Prostate gland (tissue), 2 donors: ENCODE results near the gene DPYD. TPM values are rescaled to one million over a fixed set of nuclear protein-coding genes. Genes with fewer than 3 reads are reported as not detected.

ENCODE experiments used
- DNase-seq: peaks from one replicate; pipeline ENCODE4 v3.0.0-alpha.2; 2019; ENCODE audit warnings: low spot score
- H3K27ac ChIP-seq, 2 donors: fragments of 200-600 bp; sonication (generic); 2 replicates each; pipeline ENCODE4 v1.5.1; 2017 to 2019
- H3K27me3 ChIP-seq: fragments of 200-600 bp; sonication (generic); replicated peaks from 2 replicates; pipeline ENCODE4 v1.5.1; 2019; ENCODE audit not compliant: insufficient read depth
- H3K36me3 ChIP-seq, 2 donors: fragments of 200-600 bp; sonication (generic); 1 replicate in 1 of 2; 2 replicates in 1 of 2; pipeline versions ENCODE4 v1.5.1 to v1.8.1; 2017 to 2019
- H3K4me1 ChIP-seq: fragments of 200-600 bp; sonication (generic); replicated peaks from 2 replicates; pipeline ENCODE4 v1.5.1; 2019
- H3K4me3 ChIP-seq, 2 donors: fragments of 200-600 bp; sonication (generic); 2 replicates each; pipeline ENCODE4 v1.5.1; 2017 to 2019
- H3K9me3 ChIP-seq: fragments of 200-600 bp; sonication (generic); 2 replicates; pipeline ENCODE4 v1.5.1; 2017
- CTCF ChIP-seq, 4 experiments: fragments of 200-600 bp in 2 of 4; fragments of 450-650 bp in 2 of 4; sonication (generic) in 2 of 4; IDR thresholded peaks; 1 replicate in 3 of 4; 2 replicates in 1 of 4; pipeline ENCODE4 v1.5.1; 2016 to 2019; ENCODE audit warnings: antibody characterized with exemption in 4 of 4, mild to moderate bottlenecking in 2 of 4, moderate library complexity in 2 of 4
- POLR2A ChIP-seq: fragments of 450-650 bp; IDR thresholded peaks from one replicate; pipeline ENCODE4 v1.6.1; 2016; ENCODE audit warnings: antibody characterized with exemption, mild to moderate bottlenecking
- POLR2AphosphoS5 ChIP-seq: sonication (generic); formaldehyde crosslinking; IDR thresholded peaks from one replicate; pipeline ENCODE4 v1.6.1; 2017; ENCODE audit warnings: antibody characterized with exemption
- WGBS: methylation state at CpG from one replicate; pipeline ENCODE4 v1.1.5; 2018; 5-methylcytosine and 5-hydroxymethylcytosine counted together
- intact Hi-C: fragments of 100-400 bp; cut with DNase I; formaldehyde crosslinking; loops from one replicate; pipeline ENCODE4 v1.14.2; 2022
- total RNA-seq, 2 donors: library from RNA; depleted of rRNA; stranded (reverse); fragments of >200 nt; gene quantifications; one replicate each; pipeline ENCODE4 v1.1.0, GENCODE V29; 2016

The DPYD gene
- total RNA-seq, 2 donors from 2014 or later: 18.2 to 19.7 TPM

GRCh38 chr1:97577613-97578012 is 343.2 kb downstream of the DPYD start:
- Histone ChIP-seq H3K27me3 (no peaks in the 10 kb centered on the region), H3K9me3 (no peaks in the 10 kb centered on the region), H3K36me3 (no peaks in the 10 kb centered on the region), H3K4me3 (no peak overlapping the region), H3K27ac (no peak overlapping the region), H3K4me1 (no peaks in the 10 kb centered on the region)
- no peak for TF ChIP-seq POLR2AphosphoS5
- TF ChIP-seq CTCF (IDR thresholded peaks at IDR 0.05): no peak
- no peak for DNase-seq
- WGBS: 95% methylated on average over 4 of the region's 4 CpGs
- intact Hi-C loops: no loop called here

- Histone ChIP-seq H3K27ac (no peak overlapping the region), H3K36me3 (no peaks in the 10 kb centered on the region), H3K4me3 (no peak overlapping the region), H3K4me1 (no peaks in the 10 kb centered on the region), H3K9me3 (no peaks in the 10 kb centered on the region), H3K27me3 (no peaks in the 10 kb centered on the region)
- TF ChIP-seq POLR2AphosphoS5: no peak
- no peak for DNase-seq
- intact Hi-C loops: no loop called here
- 86% methylated on average over 3 of the region's 3 CpGs for WGBS
Measured at GRCh38 chr1:97573553-97573952, 347.3 kb downstream of the DPYD start.

GRCh38 chr1:97572561-97572960 is 348.3 kb downstream of the DPYD start:
- intact Hi-C loops: no loop called here
- Histone ChIP-seq H3K9me3 (no peaks in the 10 kb centered on the region), H3K4me3 (no peak overlapping the region), H3K36me3 (no peaks in the 10 kb centered on the region), H3K27ac (no peak overlapping the region), H3K4me1 (no peaks in the 10 kb centered on the region), H3K27me3 (no peaks in the 10 kb centered on the region)
- 45% methylated on average over 1 of the region's 1 CpG for WGBS
- DNase-seq: no peak
- no peak for TF ChIP-seq CTCF (IDR thresholded peaks at IDR 0.05)
- TF ChIP-seq POLR2AphosphoS5: no peak
- TF ChIP-seq POLR2A: no peak

DNA sequence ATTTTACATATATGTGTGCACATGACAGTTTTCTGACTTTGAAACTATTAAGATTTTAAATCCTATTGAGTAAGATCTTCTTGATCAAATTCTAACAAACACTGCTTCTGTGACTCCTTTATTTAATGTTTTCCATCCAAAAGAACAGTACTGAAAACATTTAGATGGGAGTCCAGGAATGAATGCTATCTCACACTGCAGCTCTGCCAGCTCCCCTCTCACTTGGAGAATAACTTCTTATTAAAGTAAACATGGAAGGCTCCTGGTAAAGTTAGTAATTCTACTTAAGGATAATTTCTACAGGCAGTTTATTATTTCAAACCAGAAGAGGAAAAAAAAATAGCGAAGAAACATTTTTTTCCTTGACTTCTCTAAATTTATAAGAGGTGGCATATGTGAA is 349.1 kb downstream of the DPYD start:
- TF ChIP-seq POLR2AphosphoS5 (no peak), CTCF (IDR thresholded peaks at IDR 0.05) (no peak), POLR2A (no peak)
- intact Hi-C loops: no loop called here
- 90% methylated on average over 1 of the region's 1 CpG for WGBS
- Histone ChIP-seq H3K27me3 (no peaks in the 10 kb centered on the region), H3K36me3 (no peaks in the 10 kb centered on the region), H3K9me3 (no peaks in the 10 kb centered on the region), H3K4me3 (no peak overlapping the region), H3K27ac (no peak overlapping the region), H3K4me1 (no peaks in the 10 kb centered on the region)
- no peak for DNase-seq

DNA sequence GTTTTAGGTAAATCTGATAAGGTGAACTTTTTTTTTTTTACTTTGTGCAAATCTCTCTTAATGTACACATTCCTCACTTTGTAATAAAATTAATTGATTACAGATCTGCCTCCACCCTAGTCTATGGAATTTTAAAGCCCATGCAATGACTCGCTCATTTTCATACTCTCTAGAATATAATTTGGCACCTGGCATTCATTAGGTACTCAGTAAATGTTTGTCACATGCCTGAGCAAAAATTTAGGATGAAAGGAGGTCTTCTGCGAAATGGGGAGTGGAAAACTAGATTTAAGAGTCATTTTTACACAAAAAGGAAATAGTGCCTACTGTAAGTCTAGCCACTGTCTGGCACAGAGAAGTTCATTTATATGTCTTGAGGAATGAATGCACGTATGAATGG is 350.1 kb downstream of the DPYD start:
- no peaks in the 10 kb centered on the region for H3K27me3 ChIP-seq
- H3K9me3 ChIP-seq: no peaks in the 10 kb centered on the region
- H3K27ac ChIP-seq: no peak overlapping the region
- no peaks in the 10 kb centered on the region for H3K36me3 ChIP-seq
- WGBS: 67% methylated on average over 3 of the region's 3 CpGs
- H3K4me1 ChIP-seq: no peaks in the 10 kb centered on the region
- intact Hi-C loops: no loop called here
- H3K4me3 ChIP-seq: no peak overlapping the region
- TF ChIP-seq POLR2AphosphoS5 (no peak), CTCF (IDR thresholded peaks at IDR 0.05) (no peak), POLR2A (no peak)
- DNase-seq: no peak
